Subcutaneous adipose tissue (tissue), 4 donors: ENCODE measurements around the gene PHACTR2. TPM values are rescaled to one million over a fixed set of nuclear protein-coding genes. Genes with fewer than 3 reads are reported as not detected.

Source experiments
- total RNA-seq, 4 donors: library from RNA; depleted of rRNA; stranded (reverse); fragments of >200 nt; gene quantifications; one replicate each; pipeline ENCODE4 v1.1.0, GENCODE V29; 2016
- TF ChIP-seq, protein P1 (sequence below): fragments of 450-650 bp; IDR thresholded peaks from one replicate; pipeline ENCODE4 v1.5.1; 2016; ENCODE audit warnings: low read depth, mild to moderate bottlenecking, control low read depth, antibody characterized with exemption, moderate library complexity

Gene PHACTR2
- total RNA-seq, 4 donors from 2014 or later, result 45.1 to 73.2 (median 52.8) TPM

- TF ChIP-seq, protein P1, sequence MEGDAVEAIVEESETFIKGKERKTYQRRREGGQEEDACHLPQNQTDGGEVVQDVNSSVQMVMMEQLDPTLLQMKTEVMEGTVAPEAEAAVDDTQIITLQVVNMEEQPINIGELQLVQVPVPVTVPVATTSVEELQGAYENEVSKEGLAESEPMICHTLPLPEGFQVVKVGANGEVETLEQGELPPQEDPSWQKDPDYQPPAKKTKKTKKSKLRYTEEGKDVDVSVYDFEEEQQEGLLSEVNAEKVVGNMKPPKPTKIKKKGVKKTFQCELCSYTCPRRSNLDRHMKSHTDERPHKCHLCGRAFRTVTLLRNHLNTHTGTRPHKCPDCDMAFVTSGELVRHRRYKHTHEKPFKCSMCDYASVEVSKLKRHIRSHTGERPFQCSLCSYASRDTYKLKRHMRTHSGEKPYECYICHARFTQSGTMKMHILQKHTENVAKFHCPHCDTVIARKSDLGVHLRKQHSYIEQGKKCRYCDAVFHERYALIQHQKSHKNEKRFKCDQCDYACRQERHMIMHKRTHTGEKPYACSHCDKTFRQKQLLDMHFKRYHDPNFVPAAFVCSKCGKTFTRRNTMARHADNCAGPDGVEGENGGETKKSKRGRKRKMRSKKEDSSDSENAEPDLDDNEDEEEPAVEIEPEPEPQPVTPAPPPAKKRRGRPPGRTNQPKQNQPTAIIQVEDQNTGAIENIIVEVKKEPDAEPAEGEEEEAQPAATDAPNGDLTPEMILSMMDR, result no peak
Observed at GRCh38 chr6:143697076-143697800, 19.5 kb downstream of the PHACTR2 start.

- TF ChIP-seq, protein P1, result no peak
Observed at GRCh38 chr6:143698329-143698728, 20.6 kb downstream of the PHACTR2 start.

- TF ChIP-seq, protein P1, result no peak
Observed at GRCh38 chr6:143698759-143699429, 21.1 kb downstream of the PHACTR2 start.

DNA sequence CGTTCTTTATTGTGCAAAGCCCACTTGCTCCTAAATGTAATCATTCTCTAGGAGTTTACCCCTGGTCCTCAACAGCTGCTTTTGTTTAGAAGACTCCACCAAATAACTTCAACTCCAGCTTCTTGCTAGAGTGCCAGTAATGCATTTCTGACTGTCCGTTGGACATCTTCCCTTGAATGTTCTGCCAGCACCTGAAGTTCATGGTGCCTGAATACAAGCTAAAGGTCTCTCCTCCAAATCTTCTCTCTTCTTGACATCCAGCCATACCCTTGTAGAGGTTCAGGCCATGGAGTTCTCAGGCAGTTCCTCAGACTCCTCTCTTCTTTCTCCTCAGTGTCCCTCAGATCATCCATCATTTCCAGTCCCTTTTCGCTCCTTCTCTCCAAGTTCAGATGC is 21.7 kb downstream of the PHACTR2 start:
- TF ChIP-seq, protein P1, result no peak

DNA sequence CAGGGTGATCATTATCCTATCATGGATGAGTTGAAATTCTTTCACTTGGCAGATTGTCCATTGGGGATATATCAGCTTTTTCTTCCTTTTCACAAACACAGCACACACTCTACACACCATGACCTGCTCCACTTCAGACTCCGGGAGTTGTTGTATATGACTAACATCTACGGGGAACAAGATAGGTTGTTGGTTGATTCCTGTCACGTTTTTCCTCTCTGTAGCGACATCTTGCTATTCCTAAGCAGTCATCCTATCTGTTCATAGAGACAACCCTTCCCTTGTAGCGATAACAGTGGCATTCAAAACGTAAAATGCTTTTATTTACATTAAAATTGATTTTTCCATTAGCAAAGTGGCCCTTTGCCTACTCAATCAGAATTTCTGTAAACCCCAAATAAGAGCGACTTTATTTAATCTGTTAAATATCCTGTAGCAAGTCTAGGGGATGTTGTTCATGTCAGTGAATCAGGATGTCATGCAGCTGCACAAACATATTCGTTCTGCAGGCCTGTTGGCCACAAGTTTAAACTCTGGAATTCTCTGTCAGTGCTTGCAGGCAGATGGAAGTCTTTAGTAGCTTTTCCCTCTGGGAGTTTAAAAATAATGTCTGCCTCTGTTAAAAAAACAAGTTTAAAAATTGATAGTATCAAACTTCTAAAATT is 23.1 kb downstream of the PHACTR2 start:
- TF ChIP-seq, protein P1, result no peak

DNA sequence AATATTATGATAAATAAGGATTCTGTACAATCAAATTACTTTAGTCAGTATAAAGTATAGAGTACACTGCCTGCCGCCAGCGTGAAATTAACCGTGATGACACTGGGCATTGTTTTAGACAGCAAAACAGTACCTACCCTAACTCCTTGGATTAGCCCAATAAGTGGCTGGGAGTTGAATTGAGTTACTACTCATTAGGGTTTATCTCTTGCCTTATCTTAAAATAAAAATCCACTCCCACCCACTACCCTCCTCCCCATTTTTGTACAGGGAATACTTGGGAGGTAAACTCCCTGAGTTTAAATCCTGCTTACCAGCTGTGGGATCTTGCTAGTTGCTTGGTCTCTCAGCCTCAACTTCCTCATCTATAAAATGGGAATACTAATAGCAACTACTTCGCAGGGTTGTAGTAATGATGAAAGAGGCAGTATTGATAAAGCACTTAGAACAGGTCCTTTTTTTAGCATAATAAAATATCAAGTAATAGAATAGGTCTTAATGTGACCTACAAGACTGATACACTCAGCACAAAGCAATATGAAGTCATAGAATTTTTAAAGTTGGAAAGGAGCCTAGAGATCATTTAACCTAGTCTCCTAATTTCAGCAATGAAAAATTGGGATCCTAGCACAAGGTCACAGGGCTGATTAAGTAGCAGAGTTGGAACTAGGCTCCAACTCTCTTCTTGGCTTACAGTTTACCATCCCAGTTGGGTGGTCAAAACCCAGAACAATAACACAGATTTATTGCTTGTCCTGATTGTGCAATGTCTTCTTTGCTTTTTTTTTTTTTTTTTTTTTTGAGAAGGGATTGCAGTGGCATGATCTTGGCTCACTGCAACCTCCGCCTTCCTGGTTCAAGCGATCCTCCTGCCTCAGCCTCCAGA is 23.8 kb downstream of the PHACTR2 start:
- TF ChIP-seq, protein P1, result no peak
